Heart left ventricle (tissue), 13 donors: ENCODE results near the gene AHR.
"Not testable (repeated sequence)": the region's sequence is repeated elsewhere in the genome, so short reads cannot be mapped to it uniquely, and the experiment has no call there.

Experiments
- POLR2A ChIP-seq, 2 donors: fragments of 450-650 bp; IDR thresholded peaks; one replicate each; pipeline ENCODE4 v1.6.1; 2017; ENCODE audit warnings: antibody characterized with exemption in 2 of 2, mild to moderate bottlenecking in 2 of 2, moderate library complexity in 2 of 2
- TF ChIP-seq, protein P1 (sequence below), 12 donors: fragments of 200-600 bp; sonication (generic) in 4 of 12; IDR thresholded peaks; one replicate each; pipeline versions ENCODE4 v1.5.0 to v1.8.0; 2018 to 2022; ENCODE audit warnings: antibody characterized with exemption in 12 of 12, mild to moderate bottlenecking in 5 of 12
- donor health status: ischemic (EF 13 %, LVEDD 7.1; RV severe dilation, severe dysfunction).
- donor health status: DM: no; HTN: yes; CAD: no.
- donor health status: DM: no; HTN: no; CAD: no.
- donor health status: ischemic (EF 25% LVEDD 6.9; RV normal size, moderate dysfunction).
- donor health status: ischemic (EF 25% LVEDD 5.7; RV mildly dilated, moderate dysfunction).
- donor health status: ischemic (EF 35%, LVEDD 5.7; RV mildly dilated, moderate dysfunction).
- donor health status: nonischemic (EF 11% LVEDD 7.7; RV severe dilation, severe dysfunction).
- donor health status: DM: yes; HTN: yes; CAD: no.
- donor health status: PGD.
- donor health status: ischemic (EF 29% LVEDD 5.4; RV normal size, mild dysfunction).
- donor health status: nonischemic (EF 23%, LVEDD 6.1; RV moderate dilation, normal function).

DNA sequence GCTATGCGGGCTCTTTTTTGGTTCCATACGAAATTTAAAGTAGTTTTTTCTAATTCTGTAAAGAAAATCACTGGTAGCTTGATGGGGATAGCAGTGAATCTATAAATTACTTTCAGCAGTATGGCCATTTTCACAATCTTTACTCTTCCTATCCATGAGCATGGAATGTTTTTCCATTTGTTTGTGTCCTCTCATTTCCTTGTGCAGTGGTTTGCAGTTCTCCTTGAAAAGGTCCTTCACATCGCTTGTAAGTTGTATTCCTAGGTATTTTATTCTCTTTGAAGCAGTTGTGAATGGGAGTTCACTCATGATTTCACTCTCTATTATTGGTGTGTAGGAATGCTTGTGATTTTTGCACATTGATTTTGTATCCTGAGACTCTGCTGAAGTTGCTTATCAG is 51.9 kb downstream of the AHR start:
- not testable (repeated sequence) for TF ChIP-seq POLR2A (IDR thresholded peaks at IDR 0.05)
- TF ChIP-seq, protein P1, sequence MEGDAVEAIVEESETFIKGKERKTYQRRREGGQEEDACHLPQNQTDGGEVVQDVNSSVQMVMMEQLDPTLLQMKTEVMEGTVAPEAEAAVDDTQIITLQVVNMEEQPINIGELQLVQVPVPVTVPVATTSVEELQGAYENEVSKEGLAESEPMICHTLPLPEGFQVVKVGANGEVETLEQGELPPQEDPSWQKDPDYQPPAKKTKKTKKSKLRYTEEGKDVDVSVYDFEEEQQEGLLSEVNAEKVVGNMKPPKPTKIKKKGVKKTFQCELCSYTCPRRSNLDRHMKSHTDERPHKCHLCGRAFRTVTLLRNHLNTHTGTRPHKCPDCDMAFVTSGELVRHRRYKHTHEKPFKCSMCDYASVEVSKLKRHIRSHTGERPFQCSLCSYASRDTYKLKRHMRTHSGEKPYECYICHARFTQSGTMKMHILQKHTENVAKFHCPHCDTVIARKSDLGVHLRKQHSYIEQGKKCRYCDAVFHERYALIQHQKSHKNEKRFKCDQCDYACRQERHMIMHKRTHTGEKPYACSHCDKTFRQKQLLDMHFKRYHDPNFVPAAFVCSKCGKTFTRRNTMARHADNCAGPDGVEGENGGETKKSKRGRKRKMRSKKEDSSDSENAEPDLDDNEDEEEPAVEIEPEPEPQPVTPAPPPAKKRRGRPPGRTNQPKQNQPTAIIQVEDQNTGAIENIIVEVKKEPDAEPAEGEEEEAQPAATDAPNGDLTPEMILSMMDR (IDR thresholded peaks at IDR 0.05): not testable (repeated sequence)
